ENCODE data around the gene TANK. TPM values are rescaled to one million over a fixed set of nuclear protein-coding genes. Genes with fewer than 3 reads are reported as not detected.
A peak's percentile ranks its signal among the peaks of the same experiment; 100 is the strongest.

The TANK gene
- total RNA-seq (100 to 1,000 TPM in 1 of 5 donors, 10 to 100 TPM in 4; 12.2 to 140 (median 67.7) TPM), polyA plus RNA-seq (10 to 100 TPM; 19.7 to 35.0 (median 33.9) TPM)
- long read RNA-seq, donor 1, partial matches to known transcripts: 0 of 2 reads
- long read RNA-seq, donor 1, other reads (novel, unspliced or antisense): 0 of 2 reads
- long read RNA-seq, donor 2, partial matches to known transcripts: 0 of 1 reads
- long read RNA-seq, donor 2, other reads (novel, unspliced or antisense): 0 of 1 reads
- long read RNA-seq, donor 3, partial matches to known transcripts: 0 of 5 reads
- long read RNA-seq, donor 3, other reads (novel, unspliced or antisense): 0 of 5 reads
- long read RNA-seq, donor 4: 0 reads
- long read RNA-seq, donor 5, partial matches to known transcripts: 0 of 4 reads
- long read RNA-seq, donor 5, other reads (novel, unspliced or antisense): 0 of 4 reads
- long read RNA-seq, donor 6: 0 reads
- long read RNA-seq, donor 7, partial matches to known transcripts: 0 of 4 reads
- long read RNA-seq, donor 7, other reads (novel, unspliced or antisense): 0 of 4 reads
- long read RNA-seq, donor 8, partial matches to known transcripts: 0 of 5 reads
- long read RNA-seq, donor 8, other reads (novel, unspliced or antisense): 0 of 5 reads
- long read RNA-seq, donor 9, partial matches to known transcripts: 0 of 4 reads
- long read RNA-seq, donor 9, other reads (novel, unspliced or antisense): 0 of 4 reads
- long read RNA-seq, donor 10, partial matches to known transcripts: 0 of 1 reads
- long read RNA-seq, donor 10, other reads (novel, unspliced or antisense): 0 of 1 reads

- no peaks in the 10 kb centered on the region for H3K9me3 ChIP-seq
- peaks cover 0 to 16% (median 5%) of the 10 kb centered on the region in 4 donors for H3K36me3 ChIP-seq
- H3K27me3 ChIP-seq: no peaks in the 10 kb centered on the region
- 0 to 1% (median 0%) methylated on average over 43 to 50 of the region's 50 CpGs for WGBS, 5 donors
- intact Hi-C loops (cut with DNase I; ENCODE audit: low total_unique reads): no loop called here
- peak; percentile 99 to 100 (median 100) for TF ChIP-seq POLR2AphosphoS5 (IDR thresholded peaks at IDR 0.05)
- peak in 2 of 4 donors; percentile 93 to 96 for TF ChIP-seq POLR2A (IDR thresholded peaks at IDR 0.05)
- peak; percentile 11 for TF ChIP-seq EP300 (IDR thresholded peaks at IDR 0.05)
- no peak for TF ChIP-seq CTCF (IDR thresholded peaks at IDR 0.05)
- H3K4me1 ChIP-seq: peaks cover 0 to 53% (median 35%) of the 10 kb centered on the region in 4 donors
- H3K27ac ChIP-seq: peak within 1 kb of the TSS; percentile 89 to 99 (median 98)
- H3K4me3 ChIP-seq: peak within 1 kb of the TSS; percentile 71 to 89 (median 86)
- DNase-seq: peak; percentile 92 to 97
Measured at GRCh38 chr2:161160226-161161073, at the start of gene TANK. TANK (plus strand) TSS chr2:161160428; CDS start chr2:161179663, 19,235 bp downstream.

GRCh38 chr2:161111531-161111930 lies 48.7 kb upstream of the TANK start:
- Histone ChIP-seq H3K27ac (no peak overlapping the region), H3K4me3 (no peak overlapping the region), H3K9me3 (no peaks in the 10 kb centered on the region), H3K36me3 (no peaks in the 10 kb centered on the region), H3K27me3 (no peaks in the 10 kb centered on the region), H3K4me1 (no peaks in the 10 kb centered on the region)
- no peak for DNase-seq
- 84 to 89% (median 87%) methylated on average over 2 of the region's 2 CpGs for WGBS, 5 donors
- intact Hi-C loops (cut with DNase I; ENCODE audit: low total_unique reads): no loop called here
- TF ChIP-seq POLR2A (IDR thresholded peaks at IDR 0.05) (no peak), POLR2AphosphoS5 (IDR thresholded peaks at IDR 0.05) (no peak)

GRCh38 chr2:161112908-161113307 lies 47.3 kb upstream of the TANK start:
- no peaks in the 10 kb centered on the region for H3K9me3 ChIP-seq
- no peak overlapping the region for H3K27ac ChIP-seq
- WGBS, 5 donors: 66 to 90% (median 83%) methylated on average over 1 of the region's 1 CpG
- TF ChIP-seq POLR2AphosphoS5 (IDR thresholded peaks at IDR 0.05) (no peak), CTCF (IDR thresholded peaks at IDR 0.05) (no peak), EP300 (IDR thresholded peaks at IDR 0.05) (no peak), POLR2A (IDR thresholded peaks at IDR 0.05) (no peak)
- no peak overlapping the region for H3K4me3 ChIP-seq
- H3K27me3 ChIP-seq: no peaks in the 10 kb centered on the region
- intact Hi-C loops (cut with DNase I; ENCODE audit: low total_unique reads): no loop called here
- H3K36me3 ChIP-seq: no peaks in the 10 kb centered on the region
- no peaks in the 10 kb centered on the region for H3K4me1 ChIP-seq
- no peak for DNase-seq

GRCh38 chr2:161113693-161114575 lies 46.3 kb upstream of the TANK start:
- no peak for DNase-seq
- Histone ChIP-seq H3K27me3 (no peaks in the 10 kb centered on the region), H3K36me3 (no peaks in the 10 kb centered on the region), H3K9me3 (no peaks in the 10 kb centered on the region), H3K4me3 (no peak overlapping the region), H3K27ac (no peak overlapping the region), H3K4me1 (no peaks in the 10 kb centered on the region)
- 89 to 95% (median 95%) methylated on average over 5 of the region's 5 CpGs for WGBS, 5 donors
- no peak for TF ChIP-seq EP300 (IDR thresholded peaks at IDR 0.05)
- no peak for TF ChIP-seq POLR2A (IDR thresholded peaks at IDR 0.05)
- no peak for TF ChIP-seq CTCF (IDR thresholded peaks at IDR 0.05)
- TF ChIP-seq POLR2AphosphoS5 (IDR thresholded peaks at IDR 0.05): no peak
- intact Hi-C loops (cut with DNase I; ENCODE audit: low total_unique reads): no loop called here

Data from stomach (tissue), 19 donors.